Effector memory CD8-positive, alpha-beta T cell (primary cell): Measurements from ENCODE around the gene DNAJC5G.
"Not testable (repeated sequence)": the region's sequence is repeated elsewhere in the genome, so short reads cannot be mapped to it uniquely, and the experiment has no call there.

Experiments used
- ATAC-seq: fragments of 150-1000 bp; cut with Tn5 transposase; replicated peaks from 2 replicates; pipeline ENCODE4 v1.10.0; 2021; ENCODE audit warnings: mild to moderate bottlenecking, moderate library complexity
- DNase-seq, 3 experiments: peaks; one replicate each; pipeline ENCODE4 v3.0.0; 2021
- H3K27ac Mint-ChIP-seq, 2 donors: one replicate each; pipeline ENCODE4 v1.8.0; 2022; ENCODE audit warnings: mild to moderate bottlenecking in 2 of 2, mixed read lengths in 2 of 2, moderate library complexity in 2 of 2
- H3K27me3 Mint-ChIP-seq, 2 donors: one replicate each; pipeline ENCODE4 v1.8.0; 2022; ENCODE audit warnings: mixed read lengths in 2 of 2
- H3K36me3 Mint-ChIP-seq: one replicate; pipeline ENCODE4 v1.8.0; 2022; ENCODE audit warnings: mild to moderate bottlenecking, moderate library complexity, mixed read lengths; ENCODE audit not compliant: insufficient read depth
- H3K4me1 Mint-ChIP-seq, 2 donors: one replicate each; pipeline ENCODE4 v1.8.0; 2022; ENCODE audit warnings: low read depth in 2 of 2, mixed read lengths in 2 of 2
- H3K4me3 Mint-ChIP-seq, 2 donors: one replicate each; pipeline ENCODE4 v1.8.0; 2022; ENCODE audit warnings: mild to moderate bottlenecking in 2 of 2, mixed read lengths in 2 of 2, moderate library complexity in 2 of 2
- H3K9me3 Mint-ChIP-seq, 2 donors: one replicate each; pipeline ENCODE4 v1.8.0; 2022; ENCODE audit warnings: mixed read lengths in 2 of 2

Gene DNAJC5G

DNA sequence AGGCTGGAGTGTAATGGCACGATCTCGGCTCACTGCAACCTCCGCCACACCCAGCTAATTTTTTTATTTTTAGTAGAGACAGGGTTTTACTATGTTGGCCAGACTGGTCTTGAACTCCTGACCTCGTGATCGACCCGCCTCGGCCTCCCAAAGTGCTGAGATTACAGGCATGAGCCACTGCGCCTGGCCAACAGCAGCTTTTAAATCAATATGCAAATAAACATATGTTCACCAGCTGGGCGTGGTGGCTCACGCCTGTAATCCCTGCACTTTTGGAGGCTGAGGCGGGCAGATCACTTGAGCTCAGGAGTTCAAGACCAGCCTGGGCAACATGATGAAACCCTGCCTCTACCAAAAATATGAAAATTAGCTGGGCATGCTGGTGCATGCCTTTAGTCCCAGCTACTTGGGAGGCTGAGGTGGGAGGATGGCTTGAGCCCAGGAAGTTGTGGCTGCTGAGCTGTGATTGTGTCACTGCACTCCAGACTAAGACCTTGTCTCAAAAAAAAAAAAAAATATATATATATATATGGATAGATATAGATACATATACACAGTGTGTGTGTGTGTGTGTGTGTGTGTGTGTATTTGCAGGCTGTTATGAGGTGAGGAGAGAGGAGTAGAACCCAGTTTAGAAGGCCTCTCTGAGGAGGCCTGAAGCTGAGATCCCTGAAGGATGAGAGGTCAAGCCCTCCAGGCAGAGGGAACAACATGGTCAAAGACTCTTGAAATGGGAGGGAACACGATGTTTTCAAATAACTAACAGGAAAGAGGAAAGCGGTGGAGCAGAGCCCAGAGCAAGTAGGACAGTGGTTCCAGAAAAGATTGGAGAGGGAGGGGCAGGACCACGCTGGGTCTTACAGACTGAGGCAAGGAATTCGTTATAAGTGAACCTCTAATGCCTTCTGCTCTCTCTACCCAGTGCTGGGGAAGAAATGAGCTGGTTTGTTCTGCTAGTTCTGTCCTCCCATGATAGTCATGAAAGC lies 2.4 kb upstream of the DNAJC5G start:
- not testable (repeated sequence) for ATAC-seq, H3K4me3 Mint-ChIP-seq, DNase-seq, H3K9me3 Mint-ChIP-seq, H3K36me3 Mint-ChIP-seq, H3K27ac Mint-ChIP-seq, H3K4me1 Mint-ChIP-seq
- H3K27me3 Mint-ChIP-seq, result peaks cover 37 to 49% of the 10 kb centered on the region in 2 donors

DNA sequence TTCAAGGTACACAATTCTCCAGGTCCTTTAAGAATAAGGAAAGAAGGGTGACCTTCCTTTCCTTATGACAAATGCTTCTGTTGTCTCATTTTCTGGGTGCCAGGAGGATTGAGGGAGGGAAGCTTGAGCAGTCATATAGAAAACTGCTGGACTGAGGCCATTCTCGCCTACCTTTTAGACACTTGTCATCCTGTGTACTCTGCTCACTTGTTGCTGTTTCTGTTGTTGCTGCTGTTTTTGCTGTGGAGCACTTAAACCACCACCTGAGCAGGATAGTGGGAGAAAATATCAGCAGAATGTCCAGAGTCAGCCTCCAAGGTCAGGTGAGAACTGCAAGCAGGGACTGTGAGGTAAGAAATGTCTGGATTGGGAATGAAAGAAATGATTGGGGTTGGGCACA lies 2.8 kb downstream of the DNAJC5G start:
- Mint-ChIP-seq H3K27ac (no peak overlapping the region), H3K36me3 (no peaks in the 10 kb centered on the region), H3K9me3 (no peaks in the 10 kb centered on the region), H3K4me3 (no peak overlapping the region), H3K4me1 (no peaks in the 10 kb centered on the region), H3K27me3 (peaks cover 55 to 86% of the 10 kb centered on the region in 2 donors)
- no peak for DNase-seq
- ATAC-seq, result no peak

DNA sequence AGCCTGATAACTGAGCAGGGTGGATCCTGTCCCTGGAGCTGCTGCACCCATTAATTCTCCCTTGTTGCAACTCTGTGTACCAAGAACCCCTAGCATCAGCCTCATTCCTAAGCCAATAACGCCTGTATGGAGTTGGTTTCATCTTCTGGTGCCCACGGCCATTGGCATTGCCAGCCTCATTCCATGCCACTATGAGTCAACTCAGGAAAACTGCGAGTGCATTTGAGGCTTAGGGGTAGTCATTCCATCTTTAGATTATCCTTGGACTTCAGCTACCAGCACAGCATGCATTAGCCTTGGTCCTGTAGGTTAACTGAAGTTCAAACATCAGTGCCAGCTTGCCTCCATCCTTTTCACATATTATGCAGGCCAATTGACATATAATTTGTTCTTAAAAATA lies 5.6 kb downstream of the DNAJC5G start:
- DNase-seq, result no peak
- Mint-ChIP-seq H3K27me3 (peaks cover 41 to 83% of the 10 kb centered on the region in 2 donors), H3K27ac (no peak overlapping the region), H3K9me3 (no peaks in the 10 kb centered on the region), H3K4me3 (no peak overlapping the region), H3K4me1 (no peaks in the 10 kb centered on the region), H3K36me3 (no peaks in the 10 kb centered on the region)
- no peak for ATAC-seq

DNA sequence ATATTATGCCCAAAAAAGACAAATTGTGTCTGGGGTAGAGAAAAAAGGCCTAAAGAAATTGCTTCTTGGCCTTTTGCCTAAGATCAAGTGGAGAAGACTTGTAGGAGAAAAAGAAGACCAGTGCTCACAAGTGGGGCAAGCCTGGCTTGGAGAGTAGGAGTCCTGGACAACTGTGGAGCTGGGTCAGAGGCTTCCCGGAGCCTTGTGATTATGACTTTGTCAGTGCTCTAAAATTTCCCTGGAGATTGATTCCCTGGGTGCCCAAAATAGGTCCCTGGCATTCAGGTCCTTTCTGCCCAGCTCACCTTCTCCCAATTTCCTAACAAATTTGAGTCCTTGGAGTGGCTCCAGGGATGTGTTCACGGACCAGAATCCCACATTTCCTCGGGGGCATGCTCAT lies 6.2 kb downstream of the DNAJC5G start:
- H3K36me3 Mint-ChIP-seq, result no peaks in the 10 kb centered on the region
- H3K27me3 Mint-ChIP-seq, result peaks cover 41 to 77% of the 10 kb centered on the region in 2 donors
- no peak for ATAC-seq
- H3K4me1 Mint-ChIP-seq, result no peaks in the 10 kb centered on the region
- H3K4me3 Mint-ChIP-seq, result no peak overlapping the region
- no peak overlapping the region for H3K27ac Mint-ChIP-seq
- H3K9me3 Mint-ChIP-seq, result no peaks in the 10 kb centered on the region
- no peak for DNase-seq

DNA sequence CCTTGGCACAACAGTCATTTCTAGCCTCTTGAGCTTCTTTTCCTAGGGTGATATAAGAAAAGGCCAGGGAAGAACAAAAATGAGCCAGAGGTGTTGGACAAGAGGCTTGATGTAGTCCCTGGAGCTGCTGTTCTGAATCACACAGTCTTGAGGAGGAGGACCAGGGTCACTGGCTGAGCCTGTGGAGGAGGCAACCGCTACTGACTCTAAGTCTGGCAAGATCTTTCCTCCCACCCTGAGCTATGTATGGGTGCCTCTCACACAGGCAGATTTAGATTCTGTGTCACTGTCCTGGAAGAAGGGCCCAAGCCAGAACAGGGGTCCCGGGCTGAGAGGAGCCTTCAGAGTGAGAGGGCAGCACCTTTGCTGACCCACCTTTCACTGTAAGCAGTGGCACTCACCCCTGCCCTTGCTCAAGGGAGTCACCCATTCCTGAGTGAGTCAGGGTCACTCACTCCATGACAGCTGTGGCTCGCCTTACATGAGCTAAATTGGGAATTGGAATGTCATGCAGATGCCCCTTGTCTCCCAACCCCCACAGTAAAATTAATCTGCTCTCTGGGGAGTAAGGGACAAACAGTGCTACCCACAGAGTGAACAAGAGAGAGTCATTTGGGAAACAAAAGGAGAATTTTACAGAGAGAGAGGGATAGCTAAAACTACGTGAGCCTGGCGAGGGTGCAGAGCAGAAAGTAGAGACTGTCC lies 6.8 kb downstream of the DNAJC5G start, which contains the start of gene TRIM54:
TRIM54 (plus strand) TSS at position 575 of the 705 bp plus-strand sequence. CDS start 303 bp downstream, outside the sequence.
- Mint-ChIP-seq H3K36me3 (no peaks in the 10 kb centered on the region), H3K4me1 (no peaks in the 10 kb centered on the region), H3K27ac (no peak within 1 kb of the TSS), H3K4me3 (no peak within 1 kb of the TSS), H3K27me3 (peaks cover 45 to 78% of the 10 kb centered on the region in 2 donors), H3K9me3 (no peaks in the 10 kb centered on the region)
- ATAC-seq (no peak), DNase-seq (no peak)

DNA sequence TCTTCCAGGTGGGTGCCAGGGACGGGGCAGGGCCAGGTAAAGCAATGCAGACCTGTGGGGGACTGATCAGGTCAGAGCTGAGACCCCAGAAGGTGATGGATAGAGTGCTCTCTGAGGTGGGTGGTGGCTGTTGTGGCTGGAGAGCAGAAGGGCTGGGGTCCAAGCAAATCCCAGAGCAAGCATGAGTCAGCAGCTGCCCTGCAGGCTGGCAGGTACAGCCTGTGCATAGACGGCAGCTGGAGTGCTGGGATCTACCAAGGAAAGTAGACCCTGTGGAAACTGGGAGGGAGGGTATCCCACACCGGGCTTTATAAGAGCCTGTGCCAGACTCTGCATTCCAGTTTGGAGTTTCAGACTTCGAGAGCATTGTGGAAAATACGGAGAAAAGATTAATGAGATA lies 7.7 kb downstream of the DNAJC5G start:
- no peaks in the 10 kb centered on the region for H3K4me1 Mint-ChIP-seq
- no peak overlapping the region for H3K27ac Mint-ChIP-seq
- H3K27me3 Mint-ChIP-seq, result peaks cover 38 to 78% of the 10 kb centered on the region in 2 donors
- ATAC-seq (no peak), DNase-seq (no peak)
- no peak overlapping the region for H3K4me3 Mint-ChIP-seq
- H3K9me3 Mint-ChIP-seq, result no peaks in the 10 kb centered on the region
- no peaks in the 10 kb centered on the region for H3K36me3 Mint-ChIP-seq

DNA sequence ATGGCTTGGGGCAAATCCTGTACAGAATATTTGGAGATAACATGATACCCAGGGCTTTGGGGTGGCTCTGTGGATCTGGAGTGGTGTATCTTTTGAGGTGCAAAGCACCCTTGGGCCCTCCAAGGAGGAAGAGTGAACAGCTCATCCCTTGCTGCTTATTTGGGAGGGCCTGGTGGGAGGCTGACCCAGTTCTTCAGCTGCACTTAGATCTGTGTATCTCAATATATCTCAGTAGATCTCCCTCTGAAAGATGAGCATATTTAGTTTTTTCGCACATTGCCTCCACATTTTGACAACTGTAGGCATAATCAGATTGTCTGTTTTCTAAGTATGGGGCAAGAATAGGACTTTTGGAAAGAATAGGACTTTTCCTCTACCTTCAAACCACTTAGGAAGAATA lies 9.8 kb downstream of the DNAJC5G start:
- H3K27ac Mint-ChIP-seq, result no peak overlapping the region
- no peaks in the 10 kb centered on the region for H3K36me3 Mint-ChIP-seq
- H3K9me3 Mint-ChIP-seq, result no peaks in the 10 kb centered on the region
- no peaks in the 10 kb centered on the region for H3K4me1 Mint-ChIP-seq
- no peak overlapping the region for H3K4me3 Mint-ChIP-seq
- H3K27me3 Mint-ChIP-seq, result peaks cover 27 to 75% of the 10 kb centered on the region in 2 donors
- ATAC-seq (no peak), DNase-seq (no peak)

DNA sequence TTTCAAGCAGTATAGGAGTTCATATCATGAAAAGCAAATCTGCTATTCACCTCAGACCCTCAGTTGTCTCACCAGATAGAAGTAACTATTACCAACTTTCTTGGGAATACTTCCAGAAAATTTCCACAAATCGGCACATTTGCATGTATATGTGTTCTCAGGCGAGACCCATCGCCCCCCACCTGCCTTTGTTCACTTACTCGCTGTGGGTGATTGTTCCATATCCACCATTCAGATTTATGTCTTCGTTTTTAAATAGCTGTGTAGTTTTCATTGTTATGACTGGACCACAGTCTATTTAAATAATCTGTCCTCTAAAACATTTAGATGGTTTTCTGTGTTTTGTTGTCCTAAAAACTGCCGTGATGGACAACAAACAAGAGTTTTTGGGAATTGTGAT lies 10.2 kb downstream of the DNAJC5G start:
- no peaks in the 10 kb centered on the region for H3K4me1 Mint-ChIP-seq

DNA sequence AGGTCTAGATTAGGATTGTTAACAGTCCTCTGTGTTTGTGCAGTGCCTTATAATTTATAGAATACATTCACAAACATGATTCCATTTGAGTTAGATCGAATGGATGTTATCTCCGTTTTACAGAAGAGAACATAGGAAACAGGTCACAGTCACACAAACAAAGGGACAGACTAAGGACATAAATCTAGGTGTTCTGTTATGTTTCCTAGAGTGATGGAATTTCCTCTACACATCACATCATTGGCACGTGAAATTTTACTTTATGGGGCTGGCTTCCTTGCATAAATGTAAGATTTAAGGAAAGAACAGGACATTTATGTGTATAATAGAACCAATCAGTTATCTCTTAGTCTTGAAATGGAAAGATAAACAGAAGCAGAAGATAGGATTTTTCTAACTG lies 13.4 kb downstream of the DNAJC5G start:
- no peak for DNase-seq
- peaks cover 20 to 55% of the 10 kb centered on the region in 2 donors for H3K27me3 Mint-ChIP-seq
- no peaks in the 10 kb centered on the region for H3K36me3 Mint-ChIP-seq
- no peaks in the 10 kb centered on the region for H3K4me1 Mint-ChIP-seq
- no peaks in the 10 kb centered on the region for H3K9me3 Mint-ChIP-seq
- H3K4me3 Mint-ChIP-seq, result no peak overlapping the region
- H3K27ac Mint-ChIP-seq, result no peak overlapping the region
- ATAC-seq, result no peak

More for the DNA sequence above, 10.2 kb downstream of the DNAJC5G start:
- DNase-seq (no peak), ATAC-seq (no peak)
- H3K27ac Mint-ChIP-seq, result no peak overlapping the region
- no peak overlapping the region for H3K4me3 Mint-ChIP-seq
- peaks cover 27 to 73% of the 10 kb centered on the region in 2 donors for H3K27me3 Mint-ChIP-seq
- H3K36me3 Mint-ChIP-seq, result no peaks in the 10 kb centered on the region
- no peaks in the 10 kb centered on the region for H3K9me3 Mint-ChIP-seq

DNA sequence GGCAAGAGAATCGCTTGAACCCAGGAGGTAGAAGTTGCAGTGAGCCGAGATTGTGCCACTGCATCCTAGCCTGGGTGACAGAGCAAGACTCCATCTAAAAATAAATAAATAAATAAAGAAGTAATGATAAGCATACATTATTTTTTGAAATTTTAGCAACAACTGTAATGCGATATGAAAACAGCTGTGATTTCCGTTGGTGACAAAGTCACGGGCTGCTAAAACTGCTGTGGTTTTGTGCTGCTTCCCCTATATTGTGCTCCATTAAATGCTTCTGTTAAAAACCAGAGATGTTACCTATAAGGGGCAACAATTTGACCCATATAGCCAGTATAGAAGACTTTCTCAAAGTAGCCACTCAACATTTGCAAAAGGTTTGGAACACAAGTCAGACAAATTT lies 15.3 kb downstream of the DNAJC5G start:
- ATAC-seq, result no peak
- DNase-seq, result no peak
- H3K9me3 Mint-ChIP-seq, result no peaks in the 10 kb centered on the region
- no peaks in the 10 kb centered on the region for H3K36me3 Mint-ChIP-seq
- no peak overlapping the region for H3K27ac Mint-ChIP-seq
- H3K4me3 Mint-ChIP-seq, result no peak overlapping the region
- H3K27me3 Mint-ChIP-seq, result peaks cover 25 to 42% of the 10 kb centered on the region in 2 donors
- H3K4me1 Mint-ChIP-seq, result no peaks in the 10 kb centered on the region

DNA sequence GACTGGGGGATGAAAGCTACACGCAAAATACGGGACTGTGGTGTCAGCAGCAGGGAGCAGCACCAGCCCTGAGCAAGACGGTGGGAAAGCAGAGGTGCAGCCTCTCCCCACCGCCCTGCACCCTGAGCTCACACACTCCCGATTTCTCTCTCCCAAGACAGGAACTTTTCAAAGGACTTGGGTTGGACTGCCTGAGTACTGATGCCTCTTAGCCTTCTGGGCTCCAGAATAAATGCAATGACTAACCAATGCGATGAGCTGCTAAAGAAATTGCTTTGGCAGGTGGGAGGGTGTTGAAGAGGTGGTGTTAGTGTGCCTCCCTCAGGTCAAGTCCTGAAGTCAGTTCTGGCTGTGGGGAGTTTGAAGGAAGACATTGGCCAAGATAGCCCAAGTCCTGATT lies 16.6 kb downstream of the DNAJC5G start:
- H3K36me3 Mint-ChIP-seq, result no peaks in the 10 kb centered on the region
- no peak overlapping the region for H3K4me3 Mint-ChIP-seq
- H3K4me1 Mint-ChIP-seq, result no peaks in the 10 kb centered on the region
- DNase-seq, result no peak
- peaks cover 20 to 49% of the 10 kb centered on the region in 2 donors for H3K27me3 Mint-ChIP-seq
- no peaks in the 10 kb centered on the region for H3K9me3 Mint-ChIP-seq
- no peak overlapping the region for H3K27ac Mint-ChIP-seq
- ATAC-seq, result no peak

DNA sequence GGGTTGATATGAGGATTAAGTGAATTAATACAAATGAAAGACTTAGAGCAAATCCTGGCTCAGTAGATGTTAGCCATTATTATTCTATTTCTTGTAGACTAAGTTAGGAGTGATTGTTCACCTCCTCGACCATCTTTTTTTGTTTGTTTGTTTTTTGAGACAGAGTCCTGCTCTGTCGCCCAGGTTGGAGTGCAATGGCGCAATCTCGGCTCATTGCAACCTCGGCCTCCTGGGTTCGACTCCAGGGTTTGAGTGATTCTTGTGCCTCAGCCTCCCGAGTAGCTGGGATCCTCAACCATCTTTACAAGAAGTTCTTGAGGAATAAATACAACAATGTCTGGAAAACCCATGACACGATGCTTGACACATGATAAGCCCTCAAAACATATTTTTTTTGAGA lies 19.7 kb downstream of the DNAJC5G start:
- no peaks in the 10 kb centered on the region for H3K4me1 Mint-ChIP-seq
- DNase-seq, result no peak
- H3K27ac Mint-ChIP-seq, result no peak overlapping the region
- H3K36me3 Mint-ChIP-seq, result no peaks in the 10 kb centered on the region
- peaks cover 39 to 49% of the 10 kb centered on the region in 2 donors for H3K27me3 Mint-ChIP-seq
- ATAC-seq, result no peak
- no peak overlapping the region for H3K4me3 Mint-ChIP-seq
- H3K9me3 Mint-ChIP-seq, result no peaks in the 10 kb centered on the region

DNA sequence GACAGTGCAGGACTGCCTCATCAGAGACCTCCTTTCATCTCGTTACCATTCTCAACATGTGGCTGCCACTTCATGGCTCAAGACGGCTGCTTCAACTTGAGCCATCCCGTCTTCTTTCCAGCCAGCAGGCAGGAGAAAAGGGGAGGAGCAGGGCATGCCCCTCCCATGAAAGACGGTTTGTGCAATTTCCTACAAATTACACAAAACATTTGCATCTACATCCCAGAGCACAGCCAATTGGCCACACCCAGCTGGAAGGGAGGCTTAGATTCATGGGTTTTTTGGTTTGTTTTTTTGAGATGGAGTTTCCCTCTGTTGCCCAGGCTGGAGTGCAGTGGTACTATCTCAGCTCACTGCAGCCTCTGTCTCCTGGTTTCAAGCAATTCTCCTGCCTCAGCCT lies 21.2 kb downstream of the DNAJC5G start:
- Mint-ChIP-seq H3K9me3 (no peaks in the 10 kb centered on the region), H3K27me3 (peaks cover 37 to 46% of the 10 kb centered on the region in 2 donors), H3K4me3 (no peak overlapping the region), H3K4me1 (no peaks in the 10 kb centered on the region), H3K27ac (no peak overlapping the region), H3K36me3 (no peaks in the 10 kb centered on the region)
- DNase-seq, result no peak
- no peak for ATAC-seq

DNA sequence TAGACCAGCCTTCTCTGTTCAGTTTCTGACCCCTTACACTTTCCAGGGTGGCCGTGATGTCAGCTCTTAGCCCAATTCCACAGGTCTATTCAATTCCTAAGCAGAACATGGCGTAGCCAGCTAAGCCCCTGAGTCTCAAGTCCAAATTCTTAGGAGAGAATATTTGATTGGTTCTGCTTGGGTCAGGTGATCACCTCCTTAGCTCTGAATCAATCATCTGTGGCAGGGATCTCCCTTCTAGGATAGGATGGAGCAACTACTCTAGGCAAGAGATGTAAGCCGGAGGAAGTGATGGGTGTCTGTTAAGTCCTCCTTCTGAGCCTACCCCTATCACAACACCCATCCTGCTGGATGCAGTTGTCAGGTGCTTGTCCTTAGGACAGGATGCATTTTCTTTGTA lies 22.0 kb downstream of the DNAJC5G start:
- H3K9me3 Mint-ChIP-seq, result no peaks in the 10 kb centered on the region
- H3K27ac Mint-ChIP-seq, result no peak overlapping the region
- no peak for DNase-seq
- H3K36me3 Mint-ChIP-seq, result no peaks in the 10 kb centered on the region
- H3K27me3 Mint-ChIP-seq, result peaks cover 32 to 39% of the 10 kb centered on the region in 2 donors
- ATAC-seq, result no peak
- H3K4me1 Mint-ChIP-seq, result no peaks in the 10 kb centered on the region
- H3K4me3 Mint-ChIP-seq, result no peak overlapping the region
